Measurements from ENCODE around the gene DLGAP4.

DLGAP4 gene

DNA sequence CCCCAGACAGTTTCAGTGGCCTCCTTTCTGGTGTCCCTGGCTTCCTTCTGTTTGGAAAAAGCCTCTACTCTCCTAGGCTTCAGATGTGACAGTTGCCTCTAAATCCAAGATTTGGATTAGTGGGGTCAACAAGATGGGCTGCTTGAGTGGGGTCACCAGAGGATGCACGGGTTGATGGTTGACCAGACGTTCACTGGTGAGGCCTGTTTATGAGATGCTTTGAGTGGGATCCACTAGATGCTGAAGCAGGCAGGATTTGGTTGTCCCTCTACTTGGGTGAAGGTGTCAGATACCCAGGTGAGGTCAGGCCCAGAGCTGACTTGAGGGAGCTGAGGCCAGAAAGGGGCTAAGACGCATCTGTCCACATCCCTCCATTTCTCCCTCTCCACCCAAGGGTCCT lies 8.1 kb upstream of the DLGAP4 start:
- no peaks in the 10 kb centered on the region for H3K9me3 Mint-ChIP-seq
- H3K27me3 Mint-ChIP-seq, result peaks cover 63 to 78% of the 10 kb centered on the region in 2 donors
- no peaks in the 10 kb centered on the region for H3K36me3 Mint-ChIP-seq
- ATAC-seq (replicated peaks), result no peak
- no peak overlapping the region for H3K4me3 Mint-ChIP-seq
- no peak overlapping the region for H3K27ac Mint-ChIP-seq
- DNase-seq, result no peak
- H3K4me1 Mint-ChIP-seq, result peaks cover 0 to 5% of the 10 kb centered on the region in 2 donors

DNA sequence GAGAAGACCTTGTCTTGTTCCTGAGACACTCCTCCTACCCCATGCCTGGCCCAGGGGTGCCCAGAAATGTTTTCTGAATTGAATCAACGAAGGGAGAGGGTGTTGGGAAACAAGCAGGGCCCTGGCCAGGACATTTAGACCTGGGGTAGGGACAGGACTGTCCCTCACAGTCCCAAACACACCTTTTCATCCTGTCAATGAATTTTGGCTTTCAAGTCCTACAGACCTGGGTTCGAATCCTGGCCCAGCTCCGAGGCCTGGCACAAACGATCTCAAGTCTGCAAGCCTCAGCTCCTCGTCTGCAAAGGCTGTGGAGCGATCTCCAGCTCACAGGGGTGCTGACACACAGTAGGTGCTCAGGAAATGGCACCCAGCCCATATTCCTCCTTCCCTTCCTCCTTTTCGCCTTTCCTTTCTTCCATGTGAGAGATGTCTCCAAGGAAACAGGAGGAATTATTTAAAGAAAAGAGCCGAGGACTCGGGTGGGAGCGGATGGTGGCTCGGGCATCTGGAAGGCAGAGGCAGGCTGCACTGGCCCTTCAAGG lies 7.3 kb upstream of the DLGAP4 start:
- H3K4me3 Mint-ChIP-seq, result no peak overlapping the region
- no peaks in the 10 kb centered on the region for H3K36me3 Mint-ChIP-seq
- ATAC-seq (replicated peaks) (no peak), DNase-seq (no peak)
- no peak overlapping the region for H3K27ac Mint-ChIP-seq
- no peaks in the 10 kb centered on the region for H3K9me3 Mint-ChIP-seq
- H3K27me3 Mint-ChIP-seq, result peaks cover 71 to 83% of the 10 kb centered on the region in 2 donors
- H3K4me1 Mint-ChIP-seq, result peaks cover 2 to 10% of the 10 kb centered on the region in 2 donors

DNA sequence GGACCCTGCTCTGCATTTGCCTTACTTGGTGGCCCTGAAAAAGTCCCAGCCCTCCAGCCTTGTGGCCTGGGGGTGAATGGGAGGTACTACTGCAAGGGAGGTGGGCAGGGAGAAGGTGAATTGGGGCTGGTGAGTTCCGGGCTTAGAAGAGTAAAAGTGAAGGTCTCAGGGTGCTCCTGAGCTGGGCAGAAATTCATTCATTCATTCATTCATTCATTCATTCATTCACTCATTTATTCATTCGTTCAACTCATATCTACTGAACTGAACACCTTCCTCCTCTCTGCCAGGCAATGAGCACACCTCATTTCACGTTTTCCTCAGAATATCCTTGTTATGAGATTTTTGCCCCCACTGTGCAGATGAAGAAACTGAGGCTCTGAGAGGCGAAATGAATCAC lies 6.7 kb upstream of the DLGAP4 start:
- no peak for ATAC-seq (replicated peaks)
- no peaks in the 10 kb centered on the region for H3K9me3 Mint-ChIP-seq
- no peaks in the 10 kb centered on the region for H3K36me3 Mint-ChIP-seq
- H3K27ac Mint-ChIP-seq, result no peak overlapping the region
- no peak for DNase-seq
- H3K4me3 Mint-ChIP-seq, result no peak overlapping the region
- peaks cover 76 to 85% of the 10 kb centered on the region in 2 donors for H3K27me3 Mint-ChIP-seq
- peaks cover 2 to 10% of the 10 kb centered on the region in 2 donors for H3K4me1 Mint-ChIP-seq

DNA sequence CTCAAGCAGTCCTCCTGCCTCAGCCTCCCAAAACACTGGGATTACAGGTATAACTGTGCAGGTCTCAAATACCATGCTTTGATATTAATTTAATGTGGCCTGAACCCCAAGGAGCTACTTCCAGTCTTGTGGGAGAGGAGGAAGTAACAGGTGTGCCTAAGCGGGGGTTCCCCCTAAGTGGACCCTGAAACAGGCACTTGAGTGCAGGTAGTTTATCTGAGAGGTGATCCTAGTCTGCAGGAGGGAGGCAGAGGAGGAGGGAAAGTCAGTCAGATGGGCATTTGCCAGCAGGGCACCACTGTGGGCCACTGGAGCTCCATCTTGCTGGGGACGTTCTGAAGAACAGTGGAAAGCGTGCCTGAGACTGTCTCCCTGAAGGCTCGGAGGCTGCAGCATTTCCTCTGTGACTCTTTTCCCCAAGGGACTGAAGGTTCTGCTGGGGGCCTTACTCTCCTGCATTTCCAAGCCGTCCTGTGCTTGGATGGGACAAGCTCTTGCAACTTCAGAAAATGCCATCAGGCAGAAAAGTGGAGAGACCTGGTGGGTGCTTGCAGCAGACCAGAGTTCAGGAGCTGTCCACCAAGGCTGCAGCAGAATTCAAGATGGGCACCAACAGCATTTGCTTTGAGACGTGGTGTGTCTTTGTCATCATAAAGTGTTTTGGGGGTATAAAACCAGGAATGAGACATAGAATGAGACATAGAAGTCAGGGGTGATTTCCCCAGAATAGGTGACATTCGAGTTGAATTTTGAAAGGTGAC lies 4.6 kb upstream of the DLGAP4 start:
- ATAC-seq (replicated peaks), result no peak
- DNase-seq, result no peak
- H3K27ac Mint-ChIP-seq, result no peak overlapping the region
- no peaks in the 10 kb centered on the region for H3K36me3 Mint-ChIP-seq
- peaks cover 5 to 10% of the 10 kb centered on the region in 2 donors for H3K4me1 Mint-ChIP-seq
- H3K4me3 Mint-ChIP-seq, result no peak overlapping the region
- peaks cover 79 to 84% of the 10 kb centered on the region in 2 donors for H3K27me3 Mint-ChIP-seq
- H3K9me3 Mint-ChIP-seq, result no peaks in the 10 kb centered on the region

- peak in 1 of 2 donors; percentile 32 for ATAC-seq (replicated peaks)
- H3K4me3 Mint-ChIP-seq, result no peak overlapping the region
- no peaks in the 10 kb centered on the region for H3K36me3 Mint-ChIP-seq
- H3K4me1 Mint-ChIP-seq, result peaks cover 7 to 10% of the 10 kb centered on the region in 2 donors
- no peak for DNase-seq
- no peak overlapping the region for H3K27ac Mint-ChIP-seq
- H3K27me3 Mint-ChIP-seq, result peaks cover 77 to 82% of the 10 kb centered on the region in 2 donors
- no peaks in the 10 kb centered on the region for H3K9me3 Mint-ChIP-seq
Measured at GRCh38 chr20:36303020-36303595, 3.0 kb upstream of the DLGAP4 start.

- peaks cover 7 to 10% of the 10 kb centered on the region in 2 donors for H3K4me1 Mint-ChIP-seq
- H3K27ac Mint-ChIP-seq, result no peak overlapping the region
- H3K4me3 Mint-ChIP-seq, result no peak overlapping the region
- DNase-seq (no peak), ATAC-seq (replicated peaks) (no peak)
- peaks cover 75 to 81% of the 10 kb centered on the region in 2 donors for H3K27me3 Mint-ChIP-seq
- H3K36me3 Mint-ChIP-seq, result no peaks in the 10 kb centered on the region
- H3K9me3 Mint-ChIP-seq, result no peaks in the 10 kb centered on the region
Measured at GRCh38 chr20:36303831-36304230, 2.3 kb upstream of the DLGAP4 start.

DNA sequence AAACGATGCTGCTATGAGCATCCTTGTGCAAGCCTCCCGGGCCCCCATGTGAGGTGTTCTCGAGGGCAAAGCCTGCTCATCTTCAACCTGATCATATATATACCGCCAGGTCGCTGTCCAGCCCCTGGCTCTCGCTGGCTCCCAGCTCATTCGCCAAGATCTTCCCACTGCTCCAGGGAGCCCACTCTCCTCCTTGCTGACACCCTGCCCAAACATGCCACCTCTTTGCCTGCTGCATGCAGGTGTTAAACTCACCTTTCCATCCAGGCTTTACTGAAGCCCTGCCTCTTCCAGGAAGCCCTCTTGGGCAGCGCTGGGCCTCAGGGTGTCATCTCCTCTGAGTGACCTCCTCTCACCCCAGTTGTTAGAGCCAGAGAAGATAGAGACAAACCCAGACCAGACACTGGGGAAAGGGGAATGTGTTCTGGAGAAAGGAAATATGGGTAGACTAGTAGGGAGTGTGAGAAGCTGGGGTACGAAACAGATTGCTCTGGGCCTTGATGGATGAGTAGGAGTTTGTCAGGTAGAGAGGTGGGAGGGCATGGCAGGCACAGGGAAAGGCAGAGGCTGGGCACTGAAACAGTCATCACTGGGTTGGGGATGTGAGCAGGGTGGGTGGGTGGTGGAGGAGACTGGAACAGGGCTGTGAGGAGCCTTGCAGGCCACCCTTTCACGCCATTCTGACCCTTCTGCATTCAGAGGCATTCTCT lies 1.2 kb upstream of the DLGAP4 start:
- DNase-seq (no peak), ATAC-seq (replicated peaks) (no peak)
- Mint-ChIP-seq H3K9me3 (no peaks in the 10 kb centered on the region), H3K4me3 (peak overlapping the region; percentile 28 to 61), H3K27me3 (peaks cover 75 to 81% of the 10 kb centered on the region in 2 donors), H3K36me3 (no peaks in the 10 kb centered on the region), H3K4me1 (peaks cover 7 to 10% of the 10 kb centered on the region in 2 donors), H3K27ac (no peak overlapping the region)

DNA sequence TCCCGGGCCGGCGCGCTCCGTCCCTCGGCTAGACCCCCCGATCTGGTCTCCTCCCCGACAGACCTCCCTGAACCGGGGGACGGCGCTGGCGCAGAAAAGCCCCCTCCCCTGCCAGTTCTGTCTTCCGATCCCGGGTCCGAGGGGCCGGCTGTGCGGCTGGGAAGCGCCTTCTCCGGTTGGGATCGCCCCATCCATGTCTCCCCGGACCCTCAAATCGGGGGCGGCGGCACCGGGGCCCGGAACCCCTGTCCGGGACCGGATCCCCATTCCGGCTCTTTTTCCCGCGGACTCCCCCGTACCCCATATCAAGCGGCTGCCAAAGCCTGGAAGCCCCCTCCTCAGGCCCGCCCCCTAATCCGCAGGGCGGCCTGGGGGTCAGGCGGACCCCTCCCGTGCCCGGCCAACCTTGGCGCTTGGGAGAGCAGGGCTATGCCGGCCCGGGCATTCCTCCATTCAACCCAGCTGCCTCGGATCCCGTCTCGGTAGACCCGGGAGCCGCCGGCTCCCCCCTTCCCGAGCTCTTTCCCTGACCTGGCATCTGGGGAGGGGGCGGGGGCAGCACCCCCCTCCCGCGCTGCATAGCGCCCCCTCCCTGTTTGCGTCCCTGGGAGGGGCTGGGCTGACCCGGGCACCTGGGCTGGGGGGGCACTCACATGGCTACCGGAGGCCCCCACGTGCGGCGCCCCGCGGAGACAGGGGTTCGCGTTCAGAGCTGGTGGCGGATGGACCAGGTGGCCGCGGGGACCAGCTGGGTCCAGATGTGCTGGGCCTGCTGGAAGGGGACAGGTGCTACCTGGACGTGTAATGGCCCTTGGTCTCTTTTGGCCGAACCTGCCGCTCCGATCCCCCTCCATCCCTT lies 643 bp downstream of the DLGAP4 start:
- no peaks in the 10 kb centered on the region for H3K36me3 Mint-ChIP-seq
- H3K9me3 Mint-ChIP-seq, result no peaks in the 10 kb centered on the region
- H3K27me3 Mint-ChIP-seq, result peaks cover 74 to 84% of the 10 kb centered on the region in 2 donors
- H3K4me3 Mint-ChIP-seq, result peak overlapping the region; percentile 66 to 68
- H3K4me1 Mint-ChIP-seq, result peaks cover 7 to 10% of the 10 kb centered on the region in 2 donors
- ATAC-seq (replicated peaks) (no peak), DNase-seq (no peak)
- H3K27ac Mint-ChIP-seq, result no peak overlapping the region

GRCh38 chr20:36307412-36308325 lies 1.5 kb downstream of the DLGAP4 start:
- H3K27ac Mint-ChIP-seq, result no peak overlapping the region
- no peak for DNase-seq
- peak in 1 of 2 donors; percentile 24 for ATAC-seq (replicated peaks)
- no peaks in the 10 kb centered on the region for H3K36me3 Mint-ChIP-seq
- no peaks in the 10 kb centered on the region for H3K9me3 Mint-ChIP-seq
- H3K27me3 Mint-ChIP-seq, result peaks cover 75 to 84% of the 10 kb centered on the region in 2 donors
- H3K4me1 Mint-ChIP-seq, result peaks cover 7 to 9% of the 10 kb centered on the region in 2 donors
- H3K4me3 Mint-ChIP-seq, result peak overlapping the region in 1 of 2 donors; percentile 48

DNA sequence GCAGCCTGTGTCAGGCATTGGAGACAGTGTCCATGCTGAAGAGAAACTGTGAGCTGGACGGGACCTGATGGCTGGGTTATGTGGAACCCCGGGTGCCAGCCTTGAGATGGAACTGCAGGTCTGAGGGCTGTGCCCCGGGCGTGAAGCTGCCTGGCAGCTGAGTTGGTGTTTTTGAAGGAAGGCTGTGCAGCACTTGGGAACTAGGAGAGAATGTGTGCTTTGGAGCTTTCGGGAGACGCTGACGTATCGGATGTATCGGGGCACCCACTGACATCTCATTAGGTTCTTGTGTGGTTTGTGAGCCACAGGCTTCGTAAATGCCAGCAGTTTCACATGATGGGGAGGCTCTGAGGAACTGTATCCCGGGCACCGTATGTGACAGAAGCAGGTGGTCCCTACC lies 2.2 kb downstream of the DLGAP4 start:
- Mint-ChIP-seq H3K4me3 (no peak overlapping the region), H3K4me1 (peaks cover 2 to 6% of the 10 kb centered on the region in 2 donors), H3K27ac (no peak overlapping the region), H3K9me3 (no peaks in the 10 kb centered on the region), H3K36me3 (no peaks in the 10 kb centered on the region), H3K27me3 (peaks cover 75 to 84% of the 10 kb centered on the region in 2 donors)
- ATAC-seq (replicated peaks) (no peak), DNase-seq (no peak)

DNA sequence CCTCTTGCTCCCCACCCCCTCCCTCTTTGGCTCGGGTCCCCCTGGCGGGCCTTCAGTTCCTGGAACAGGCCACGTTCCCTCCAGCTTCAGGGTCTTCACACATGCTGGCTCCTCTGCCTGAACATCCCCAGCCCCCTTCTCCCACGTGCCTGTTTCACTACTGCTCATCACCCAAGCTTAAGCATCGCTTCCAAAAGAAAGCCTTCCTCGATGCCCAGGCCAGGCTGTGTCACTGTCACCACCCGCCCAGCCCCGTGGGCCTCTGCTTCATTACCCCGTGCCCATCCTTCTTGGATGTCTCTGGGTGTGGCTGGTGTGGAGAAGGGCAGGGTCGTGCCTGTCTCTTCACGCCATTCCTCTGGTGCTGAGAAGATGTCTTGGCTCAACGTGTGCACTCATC lies 2.8 kb downstream of the DLGAP4 start:
- Mint-ChIP-seq H3K4me1 (peaks cover 0 to 5% of the 10 kb centered on the region in 2 donors), H3K27me3 (peaks cover 70 to 84% of the 10 kb centered on the region in 2 donors), H3K9me3 (no peaks in the 10 kb centered on the region)

GRCh38 chr20:36309643-36310042 lies 3.5 kb downstream of the DLGAP4 start:
- Mint-ChIP-seq H3K27me3 (peaks cover 67 to 83% of the 10 kb centered on the region in 2 donors), H3K36me3 (no peaks in the 10 kb centered on the region), H3K4me1 (peaks cover 0 to 5% of the 10 kb centered on the region in 2 donors), H3K4me3 (no peak overlapping the region), H3K9me3 (no peaks in the 10 kb centered on the region), H3K27ac (no peak overlapping the region)
- ATAC-seq (replicated peaks), result no peak
- no peak for DNase-seq

More for the DNA sequence above, 2.8 kb downstream of the DLGAP4 start:
- no peaks in the 10 kb centered on the region for H3K36me3 Mint-ChIP-seq
- DNase-seq (no peak), ATAC-seq (replicated peaks) (no peak)
- no peak overlapping the region for H3K4me3 Mint-ChIP-seq
- no peak overlapping the region for H3K27ac Mint-ChIP-seq
